NCI-H82 treated with DMSO at 0.1 percent for 48 hours (cell line): Measurements from ENCODE around the gene DPP4.
A peak's percentile ranks its signal among the peaks of the same experiment; 100 is the strongest.
"Not testable (repeated sequence)": the region's sequence is repeated elsewhere in the genome, so short reads cannot be mapped to it uniquely, and the experiment has no call there.

ENCODE experiments used
- DNase-seq: peaks from one replicate; lab custom pipeline; 2025; ENCODE audit not compliant: unreplicated experiment; lab: John Stamatoyannopoulos, UW

The DPP4 gene

GRCh38 chr2:162058973-162059668, 14.9 kb downstream of the DPP4 start:
- no peak for DNase-seq

- DNase-seq, result no peak
Observed at GRCh38 chr2:162057426-162057825, 16.6 kb downstream of the DPP4 start.

GRCh38 chr2:162056796-162057399, 17.1 kb downstream of the DPP4 start:
- DNase-seq, result no peak

- no peak for DNase-seq
Observed at GRCh38 chr2:162053808-162054155, 20.2 kb downstream of the DPP4 start.

- no peak for DNase-seq
Observed at GRCh38 chr2:162053066-162053807, 20.8 kb downstream of the DPP4 start.

- DNase-seq, result no peak
Observed at GRCh38 chr2:162050513-162050961, 23.5 kb downstream of the DPP4 start.

GRCh38 chr2:162049089-162049488, 24.9 kb downstream of the DPP4 start:
- not testable (repeated sequence) for DNase-seq

GRCh38 chr2:162044586-162044985, 29.4 kb downstream of the DPP4 start:
- DNase-seq, result no peak

GRCh38 chr2:162043132-162043531, 30.9 kb downstream of the DPP4 start:
- DNase-seq, result no peak

- no peak for DNase-seq
Observed at GRCh38 chr2:162041485-162041884, 32.5 kb downstream of the DPP4 start.

- no peak for DNase-seq
Observed at GRCh38 chr2:162038725-162039124, 35.3 kb downstream of the DPP4 start.

- no peak for DNase-seq
Observed at GRCh38 chr2:162037886-162038285, 36.1 kb downstream of the DPP4 start.

- DNase-seq, result peak; percentile 18
Observed at GRCh38 chr2:162037028-162037795, 36.8 kb downstream of the DPP4 start.

GRCh38 chr2:162035981-162036380, 38.0 kb downstream of the DPP4 start:
- DNase-seq, result no peak

- DNase-seq, result no peak
Observed at GRCh38 chr2:162030363-162031190, 43.4 kb downstream of the DPP4 start.

GRCh38 chr2:162029287-162029901, 44.6 kb downstream of the DPP4 start:
- no peak for DNase-seq

- DNase-seq, result no peak
Observed at GRCh38 chr2:162028511-162028910, 45.5 kb downstream of the DPP4 start.

- DNase-seq, result no peak
Observed at GRCh38 chr2:162025121-162025911, 48.7 kb downstream of the DPP4 start.

GRCh38 chr2:162022290-162022945, 51.6 kb downstream of the DPP4 start:
- no peak for DNase-seq
